HG03378 (cell line): ENCODE data around the gene COL2A1.

Experiments used
- ATAC-seq: cut with Tn5 transposase; IDR thresholded peaks from one replicate; pipeline ENCODE4 v1.9.1; 2021; ENCODE audit warnings: mild to moderate bottlenecking, moderate library complexity; ENCODE audit not compliant: unreplicated experiment

Gene COL2A1

GRCh38 chr12:48031135-48031960 lies 27.1 kb upstream of the COL2A1 start:
- no peak for ATAC-seq

GRCh38 chr12:48030173-48030650 lies 25.9 kb upstream of the COL2A1 start:
- ATAC-seq, result no peak

- no peak for ATAC-seq
Measured at GRCh38 chr12:48029491-48030172, 25.4 kb upstream of the COL2A1 start.

- ATAC-seq, result no peak
Measured at GRCh38 chr12:48028541-48029431, 24.5 kb upstream of the COL2A1 start.

GRCh38 chr12:48027183-48028002 lies 23.1 kb upstream of the COL2A1 start:
- no peak for ATAC-seq

GRCh38 chr12:48026060-48026827 lies 22.0 kb upstream of the COL2A1 start:
- no peak for ATAC-seq

GRCh38 chr12:48025281-48025680 lies 21.0 kb upstream of the COL2A1 start:
- no peak for ATAC-seq

- no peak for ATAC-seq
Measured at GRCh38 chr12:48024735-48025134, 20.5 kb upstream of the COL2A1 start.

- ATAC-seq, result no peak
Measured at GRCh38 chr12:48023386-48023785, 19.1 kb upstream of the COL2A1 start.

GRCh38 chr12:48022676-48023385 lies 18.6 kb upstream of the COL2A1 start:
- no peak for ATAC-seq

GRCh38 chr12:48022180-48022521 lies 17.9 kb upstream of the COL2A1 start:
- no peak for ATAC-seq

- no peak for ATAC-seq
Measured at GRCh38 chr12:48021485-48022179, 17.4 kb upstream of the COL2A1 start.

- no peak for ATAC-seq
Measured at GRCh38 chr12:48019639-48020265, 15.5 kb upstream of the COL2A1 start.

- ATAC-seq, result no peak
Measured at GRCh38 chr12:48018618-48018995, 14.3 kb upstream of the COL2A1 start.

GRCh38 chr12:48017921-48018617 lies 13.8 kb upstream of the COL2A1 start:
- no peak for ATAC-seq

- no peak for ATAC-seq
Measured at GRCh38 chr12:48017496-48017895, 13.2 kb upstream of the COL2A1 start.

GRCh38 chr12:48016373-48017020 lies 12.2 kb upstream of the COL2A1 start:
- ATAC-seq, result no peak
